ENCODE data around the gene CRYBG1.

DNA sequence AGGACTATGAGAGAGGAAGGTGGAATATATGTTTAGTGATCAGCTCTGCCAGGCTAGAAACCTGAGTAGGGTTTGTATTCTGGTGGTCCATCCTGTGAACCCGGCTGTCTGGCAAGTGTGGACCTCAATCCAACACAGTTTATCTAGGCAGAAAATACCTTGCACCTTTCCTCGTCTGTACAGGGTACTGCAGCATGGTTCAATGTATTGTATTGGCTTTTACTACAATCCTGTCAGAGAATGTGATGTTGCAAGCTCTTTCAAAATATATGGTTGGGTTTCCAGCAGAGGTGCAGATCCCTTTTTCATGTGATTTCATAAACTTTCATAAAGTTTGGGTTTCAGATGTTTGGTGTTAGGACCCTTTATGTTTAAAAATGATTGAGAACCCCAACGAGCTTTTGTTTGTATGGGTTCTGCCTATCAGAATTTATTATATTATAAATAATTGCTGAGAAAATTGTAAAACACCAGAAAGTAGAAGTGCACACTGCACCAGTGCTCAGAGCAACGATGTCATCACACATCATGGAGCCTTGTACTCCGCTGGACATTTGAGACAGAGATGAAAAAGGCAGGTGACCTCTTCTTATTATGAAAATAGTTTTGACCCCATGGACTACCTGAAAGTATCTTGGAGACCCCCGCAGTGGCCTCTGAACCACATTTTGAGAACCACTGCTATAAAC lies 162.2 kb downstream of the CRYBG1 start:
- TF ChIP-seq CTCF (IDR thresholded peaks at IDR 0.05) (no peak), POLR2A (IDR thresholded peaks at IDR 0.05) (no peak)

Data from body of pancreas (tissue), 4 donors.